Measurements from ENCODE around the gene MYRF.

The MYRF gene

DNA sequence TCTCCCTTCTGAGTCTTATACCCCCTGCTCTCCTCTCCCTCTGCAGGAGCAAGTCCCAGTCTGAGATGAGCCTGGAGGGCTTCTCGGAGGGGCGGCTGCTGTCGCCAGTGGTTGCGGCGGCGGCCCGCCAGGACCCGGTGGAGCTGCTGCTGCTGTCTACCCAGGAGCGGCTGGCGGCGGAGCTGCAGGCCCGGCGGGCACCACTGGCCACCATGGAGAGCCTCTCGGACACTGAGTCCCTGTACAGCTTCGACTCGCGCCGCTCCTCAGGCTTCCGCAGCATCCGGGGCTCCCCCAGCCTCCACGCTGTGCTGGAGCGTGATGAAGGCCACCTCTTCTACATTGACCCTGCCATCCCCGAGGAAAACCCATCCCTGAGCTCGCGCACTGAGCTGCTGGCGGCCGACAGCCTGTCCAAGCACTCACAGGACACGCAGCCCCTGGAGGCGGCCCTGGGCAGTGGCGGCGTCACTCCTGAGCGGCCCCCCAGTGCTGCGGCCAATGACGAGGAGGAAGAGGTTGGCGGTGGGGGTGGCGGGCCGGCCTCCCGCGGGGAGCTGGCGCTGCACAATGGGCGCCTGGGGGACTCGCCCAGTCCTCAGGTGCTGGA is 8.8 kb upstream of the MYRF start:
- DNase-seq = no peak

DNA sequence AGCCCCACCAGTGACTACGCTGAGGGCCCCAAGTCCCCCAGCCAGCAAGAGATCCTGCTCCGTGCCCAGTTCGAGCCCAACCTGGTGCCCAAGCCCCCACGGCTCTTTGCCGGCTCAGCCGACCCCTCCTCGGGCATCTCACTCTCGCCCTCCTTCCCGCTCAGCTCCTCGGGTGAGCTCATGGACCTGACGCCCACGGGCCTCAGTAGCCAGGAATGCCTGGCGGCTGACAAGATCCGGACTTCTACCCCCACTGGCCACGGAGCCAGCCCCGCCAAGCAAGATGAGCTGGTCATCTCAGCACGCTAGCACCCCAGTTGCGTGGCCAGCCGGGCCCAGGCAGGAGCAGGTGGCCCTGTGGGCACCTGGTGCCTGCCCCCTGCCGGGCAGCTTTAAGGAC is 8.3 kb upstream of the MYRF start:
- no peak for DNase-seq

DNA sequence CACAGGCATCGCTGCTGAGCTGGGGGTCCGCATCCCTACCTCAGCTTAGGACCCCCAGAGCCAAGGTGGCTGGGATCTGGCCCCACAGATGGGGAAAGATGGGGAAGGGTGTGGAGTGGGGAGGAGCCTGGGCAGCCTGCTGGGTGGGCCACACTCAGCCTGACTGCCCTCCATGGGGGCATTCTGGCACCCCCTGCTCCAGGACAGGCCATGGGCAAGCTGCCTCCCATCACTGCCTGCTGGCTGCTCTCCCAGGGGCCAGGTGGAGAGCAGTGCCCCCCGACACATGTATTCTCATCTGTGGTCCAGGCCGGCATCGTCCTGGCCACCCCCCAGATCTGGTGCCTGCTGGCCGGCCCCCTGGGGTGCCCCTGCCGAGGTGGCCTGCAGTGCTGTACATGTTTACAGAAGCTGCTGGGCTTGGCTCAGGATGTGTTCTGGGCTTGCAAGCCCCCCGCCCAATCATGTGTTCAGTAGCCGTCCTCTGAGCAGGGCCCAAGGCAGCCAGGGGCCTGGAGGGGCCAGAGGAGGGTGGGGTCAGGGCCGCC is 7.8 kb upstream of the MYRF start:
- no peak for DNase-seq

DNA sequence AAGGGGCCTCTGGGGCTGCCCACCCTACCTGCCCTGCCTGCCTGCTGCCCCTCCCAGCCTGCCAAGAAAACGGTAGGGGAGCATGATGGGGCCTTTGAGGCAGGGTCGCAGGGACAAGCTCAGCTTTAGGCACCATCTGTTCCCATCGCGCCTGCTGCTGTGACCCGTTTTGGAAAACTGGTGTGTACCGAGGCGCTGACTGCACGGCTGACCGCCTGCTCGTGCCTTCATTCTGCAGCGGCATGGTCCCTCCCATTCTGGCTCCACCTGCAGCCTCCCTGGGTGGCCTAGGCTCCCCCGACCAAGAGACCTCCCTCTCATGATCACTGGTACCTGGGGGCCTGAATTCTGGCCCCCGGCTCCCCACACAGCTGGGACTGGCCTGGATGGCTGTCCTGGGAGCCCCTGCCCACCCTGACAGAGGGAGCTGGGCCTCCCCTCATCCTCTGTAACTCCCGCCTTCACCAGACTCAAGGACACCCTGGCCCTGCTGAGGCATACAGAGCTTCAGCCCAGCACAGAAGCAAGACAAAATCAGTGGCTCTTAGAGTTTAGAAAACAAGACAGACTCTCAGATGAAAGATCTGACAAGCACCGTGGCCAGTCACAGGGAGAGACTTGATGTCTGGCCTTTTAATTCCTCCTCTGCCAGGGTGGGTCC is 6.5 kb upstream of the MYRF start:
- DNase-seq = no peak

DNA sequence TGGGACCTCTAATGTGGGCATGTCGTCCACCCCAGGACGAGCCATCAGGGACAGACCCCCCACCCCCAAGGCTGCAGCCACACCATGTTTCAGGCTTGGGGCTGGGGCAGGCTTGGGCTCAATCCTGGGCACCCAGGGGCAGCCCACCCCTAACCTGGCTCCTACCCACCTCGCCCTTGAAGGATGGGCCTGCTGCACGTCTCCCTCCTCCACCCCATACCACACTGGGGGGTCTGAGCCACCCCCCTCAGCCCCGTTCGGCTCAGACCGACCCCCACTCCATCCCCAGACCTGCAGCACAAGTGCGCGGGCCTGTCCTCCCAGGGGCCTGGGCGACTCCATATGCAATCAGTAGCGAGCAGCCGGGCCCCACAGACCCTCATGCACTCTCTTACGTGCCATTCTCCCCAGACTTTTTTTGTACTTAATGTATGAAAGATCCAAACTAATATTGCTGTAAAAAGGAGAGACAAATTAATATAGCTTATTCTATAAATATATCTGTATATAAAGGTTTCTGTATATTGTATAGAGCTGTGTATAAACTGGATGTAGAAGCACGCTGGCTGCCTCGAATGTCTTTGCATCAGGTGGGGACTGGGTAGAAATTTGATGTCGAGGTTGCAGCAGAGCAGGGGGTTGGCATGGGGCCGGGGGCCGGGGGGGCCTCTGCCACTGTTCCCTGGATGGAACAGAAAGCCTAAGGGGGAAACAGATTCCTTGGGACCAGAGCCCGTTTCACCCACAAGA is 5.8 kb upstream of the MYRF start:
- no peak for DNase-seq

DNA sequence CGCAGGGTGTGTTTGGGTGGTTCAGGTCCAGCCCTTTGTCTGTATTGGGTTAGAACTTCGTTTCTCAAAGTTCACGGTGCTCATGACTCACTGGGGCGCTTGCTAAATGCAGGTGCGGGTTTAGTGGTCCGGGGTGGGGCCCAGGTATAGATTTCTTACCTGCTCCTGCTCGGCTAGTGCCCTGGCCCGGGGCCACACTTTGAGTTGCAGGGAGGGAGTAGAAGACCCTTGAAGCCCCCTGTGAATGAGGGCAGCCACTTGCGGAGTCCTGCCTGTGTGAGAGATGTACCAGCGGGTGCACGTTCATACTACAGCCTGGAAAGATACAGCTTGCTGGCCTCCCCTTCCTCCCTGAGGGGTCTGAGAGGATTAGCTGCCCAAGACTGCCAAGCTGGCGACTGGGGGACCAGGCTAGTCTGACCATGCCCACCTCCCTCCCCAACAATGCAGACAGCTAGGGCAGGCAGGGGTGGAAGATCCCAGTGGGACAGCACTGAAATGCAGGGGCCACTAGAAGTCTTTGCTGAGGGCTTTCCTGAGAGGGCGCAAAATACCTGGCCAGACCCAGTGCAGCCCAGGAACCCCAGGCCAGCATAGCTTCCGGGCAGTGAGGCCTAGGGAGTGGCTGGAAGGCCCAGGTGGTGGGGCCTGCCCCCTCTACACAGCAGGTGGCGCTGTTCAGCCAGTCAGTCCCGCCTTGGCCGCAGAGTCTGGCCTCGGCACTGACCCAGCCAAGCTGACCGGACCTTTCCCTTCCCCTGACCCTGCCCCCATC is 5.1 kb upstream of the MYRF start:
- no peak for DNase-seq

DNA sequence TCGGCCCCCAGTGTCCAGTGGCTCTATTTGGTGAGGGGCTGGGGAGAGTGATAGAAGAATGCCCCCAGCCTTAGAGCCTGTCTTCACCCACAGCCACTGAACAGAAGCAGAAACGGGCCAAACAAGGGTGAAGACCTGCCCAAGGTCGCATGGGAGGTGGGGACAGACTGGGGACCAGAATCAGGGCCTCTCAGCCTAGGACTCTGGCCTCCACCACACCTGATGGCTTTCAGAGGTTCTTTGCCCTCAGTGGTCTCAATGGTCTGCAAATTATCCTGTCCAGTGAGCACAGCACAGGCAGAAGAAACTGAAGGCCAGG is 4.5 kb upstream of the MYRF start:
- DNase-seq = no peak

DNA sequence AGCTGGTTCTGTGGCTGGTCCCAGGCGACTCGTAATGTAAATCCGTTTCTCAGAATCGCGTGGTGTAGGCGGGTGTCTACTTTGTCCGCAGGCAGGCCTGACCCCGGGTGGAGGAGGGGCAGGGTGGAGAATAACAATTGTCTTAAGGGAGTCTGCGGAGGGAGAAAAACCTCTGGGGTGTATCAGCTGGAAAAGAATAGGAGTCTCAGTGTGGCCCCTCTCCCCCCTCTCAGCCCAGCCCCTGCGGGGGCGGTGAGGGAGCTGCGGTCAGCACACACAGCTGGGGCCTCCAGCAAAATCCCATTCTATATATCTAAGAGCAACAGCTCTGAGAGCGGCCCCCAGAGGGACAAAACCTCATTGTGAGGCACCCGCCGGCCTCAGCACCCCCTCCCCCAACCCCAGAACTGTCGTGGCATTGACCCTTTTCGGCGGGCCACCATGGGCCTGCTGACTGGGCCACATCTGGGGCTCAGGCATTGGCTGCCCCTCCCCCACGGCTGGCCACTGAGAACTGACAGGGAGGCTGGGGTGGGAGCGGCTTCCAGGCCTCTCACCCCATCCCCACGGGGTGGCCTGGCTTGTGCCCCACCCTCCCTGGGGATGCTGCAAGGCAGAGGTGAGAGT is 2.7 kb upstream of the MYRF start:
- DNase-seq = no peak

DNA sequence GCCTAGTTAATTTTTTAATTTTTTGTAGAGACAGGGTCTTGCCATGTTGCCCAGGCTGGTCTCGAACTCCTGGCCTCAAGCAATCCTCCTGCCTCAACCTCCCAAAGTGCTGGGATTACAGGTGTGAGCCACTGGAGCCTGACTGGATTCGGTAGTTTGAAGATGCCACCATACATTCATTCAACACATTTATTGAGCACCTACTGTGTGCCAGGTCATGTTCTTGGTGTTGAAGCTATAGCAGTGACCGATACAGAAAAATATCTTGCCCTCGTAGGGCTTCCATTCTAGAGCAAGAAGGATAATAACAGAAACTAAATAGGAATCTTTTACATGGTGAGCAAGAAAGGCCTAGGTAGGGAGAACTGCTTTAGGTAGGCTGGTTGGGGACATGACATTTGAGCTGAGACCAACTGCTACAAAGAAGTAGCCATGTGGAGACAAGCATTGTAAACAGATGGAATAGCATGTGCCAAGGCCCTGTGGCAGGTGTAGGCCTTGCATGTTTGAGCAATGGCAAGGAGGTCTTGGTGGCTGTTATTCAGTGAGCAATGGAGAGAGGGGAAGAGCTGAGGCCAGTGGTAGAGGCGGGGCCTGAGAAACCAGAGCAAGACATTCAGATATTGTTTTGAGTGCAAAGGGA is 1.7 kb upstream of the MYRF start:
- no peak for DNase-seq

DNA sequence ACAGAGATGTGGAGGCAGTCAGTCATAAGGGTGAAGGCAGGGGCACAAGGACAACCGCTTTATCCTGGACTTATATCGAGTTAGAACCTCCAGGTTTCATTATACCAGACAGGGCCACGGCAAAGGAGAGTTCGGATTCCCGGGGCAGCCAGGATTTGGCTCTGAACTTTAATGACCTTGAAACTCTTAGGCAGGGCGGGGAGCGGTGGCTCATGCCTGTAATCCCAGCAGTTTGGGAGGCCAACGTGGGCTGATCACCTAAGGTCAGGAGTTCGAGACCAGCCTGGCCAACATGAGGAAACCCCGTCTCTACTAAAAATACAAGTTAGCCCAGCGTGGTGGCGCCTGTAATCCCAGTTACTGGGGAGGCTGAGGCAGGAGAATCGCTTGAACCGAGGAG is 1.1 kb upstream of the MYRF start:
- no peak for DNase-seq

DNA sequence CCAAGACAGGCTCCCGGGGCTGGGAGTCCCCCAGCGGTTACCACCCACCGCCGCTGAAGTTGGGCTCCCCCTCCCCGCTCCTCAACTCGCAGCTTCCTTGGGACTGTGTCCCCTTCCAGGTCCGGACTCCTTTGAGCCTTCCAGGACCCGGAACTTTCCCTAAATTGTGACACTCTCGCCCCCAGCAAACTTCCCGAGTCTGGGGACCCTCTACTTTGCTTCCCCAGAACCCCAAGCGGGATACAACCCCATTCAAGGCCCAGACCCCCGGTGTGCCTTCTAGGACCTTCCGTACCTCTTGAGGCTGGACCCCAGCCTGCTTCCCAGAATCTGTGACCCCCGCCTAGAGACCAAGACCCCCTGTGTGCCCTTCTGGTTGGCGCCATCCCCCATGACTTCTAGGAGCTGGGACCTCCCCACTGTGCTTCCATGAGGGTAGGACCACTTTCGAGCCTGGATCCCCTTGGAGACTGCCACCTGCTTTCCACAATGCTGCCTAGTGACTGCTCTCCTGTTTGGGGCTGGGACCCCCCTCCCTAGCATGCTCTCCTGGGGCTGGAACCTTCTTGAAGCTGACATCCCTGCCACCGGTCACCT is 587 bp downstream of the MYRF start:
- no peak for DNase-seq

DNA sequence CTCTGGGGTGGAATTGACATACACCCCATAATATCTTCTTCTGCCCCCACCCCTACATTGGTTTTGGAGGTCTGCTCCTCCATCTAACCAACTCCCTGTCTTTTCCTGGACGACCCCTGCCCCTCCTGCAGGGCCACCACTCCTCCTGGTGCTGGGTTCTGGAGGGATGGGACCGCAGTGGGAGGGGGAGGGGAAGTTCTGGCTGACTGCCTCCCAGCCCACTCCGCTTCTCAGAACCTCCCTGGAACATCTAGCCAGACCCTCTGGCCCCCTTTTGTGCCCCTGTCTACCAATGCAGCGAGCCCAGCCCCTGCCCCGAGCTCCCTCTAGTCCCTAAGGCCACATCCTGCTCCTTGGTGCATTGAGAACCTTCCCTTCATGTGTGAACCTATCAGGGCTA is 1.2 kb downstream of the MYRF start:
- no peak for DNase-seq

DNA sequence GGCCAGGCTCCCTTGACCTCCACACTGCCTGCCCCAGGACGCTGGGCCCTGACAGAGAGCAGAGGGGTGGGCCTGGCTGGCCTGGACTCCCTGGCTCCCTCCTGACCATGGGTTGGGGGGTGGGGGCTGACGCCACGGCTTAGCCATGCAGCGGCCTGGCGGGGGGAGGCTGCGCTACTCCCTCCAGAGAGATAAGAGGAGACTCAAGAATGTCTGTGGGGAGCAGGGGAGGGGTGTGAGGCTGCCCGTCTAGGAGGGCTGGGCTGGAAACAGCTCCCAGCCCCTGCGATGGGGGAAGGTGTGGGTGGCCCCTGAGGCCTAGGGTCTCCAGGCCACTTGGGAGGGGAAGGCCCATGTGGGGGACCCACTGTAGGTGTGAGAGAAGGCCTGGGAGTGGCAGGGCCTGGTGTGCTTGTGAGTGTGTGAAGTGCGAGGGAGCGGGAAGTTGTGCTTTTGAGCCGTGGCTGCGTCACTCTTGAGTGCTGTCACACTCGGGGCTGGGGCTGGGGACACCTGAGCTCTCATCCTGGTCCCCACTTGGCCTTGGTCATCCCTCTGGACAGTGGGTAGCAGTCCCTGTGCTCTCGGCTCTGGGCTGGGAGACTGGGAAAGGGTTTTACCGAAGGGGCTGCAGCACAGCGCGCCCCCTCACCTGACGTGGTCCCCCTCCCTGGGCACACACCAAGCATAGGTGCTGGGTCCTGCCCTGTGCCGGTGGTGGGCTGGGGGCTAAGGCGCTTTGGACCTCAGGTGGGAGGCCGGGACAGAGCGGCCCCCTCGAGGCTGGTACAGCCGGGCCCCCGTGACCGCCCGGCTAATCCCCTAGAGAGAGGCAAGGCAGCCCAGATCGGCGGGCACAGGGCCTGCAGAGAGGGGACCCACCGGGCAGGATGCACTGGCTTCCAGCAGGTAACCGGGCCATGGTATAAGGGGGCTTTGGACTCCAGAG is 2.4 kb downstream of the MYRF start:
- DNase-seq = no peak

DNA sequence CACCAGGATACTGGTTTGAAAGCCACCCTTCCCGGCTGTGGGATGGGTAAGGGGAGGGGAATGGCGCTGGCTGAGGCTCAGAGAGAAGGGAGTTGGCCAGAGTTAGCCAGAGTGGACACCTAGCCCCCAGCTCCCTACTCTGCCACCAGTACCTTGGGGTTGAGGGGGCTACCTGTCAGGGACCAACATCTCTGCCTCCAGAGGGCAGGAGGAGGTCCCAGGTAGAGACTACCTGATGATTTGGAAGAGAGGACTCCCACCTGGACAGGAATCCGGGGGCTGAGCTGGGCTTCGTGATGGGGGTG is 3.7 kb downstream of the MYRF start:
- no peak for DNase-seq

DNA sequence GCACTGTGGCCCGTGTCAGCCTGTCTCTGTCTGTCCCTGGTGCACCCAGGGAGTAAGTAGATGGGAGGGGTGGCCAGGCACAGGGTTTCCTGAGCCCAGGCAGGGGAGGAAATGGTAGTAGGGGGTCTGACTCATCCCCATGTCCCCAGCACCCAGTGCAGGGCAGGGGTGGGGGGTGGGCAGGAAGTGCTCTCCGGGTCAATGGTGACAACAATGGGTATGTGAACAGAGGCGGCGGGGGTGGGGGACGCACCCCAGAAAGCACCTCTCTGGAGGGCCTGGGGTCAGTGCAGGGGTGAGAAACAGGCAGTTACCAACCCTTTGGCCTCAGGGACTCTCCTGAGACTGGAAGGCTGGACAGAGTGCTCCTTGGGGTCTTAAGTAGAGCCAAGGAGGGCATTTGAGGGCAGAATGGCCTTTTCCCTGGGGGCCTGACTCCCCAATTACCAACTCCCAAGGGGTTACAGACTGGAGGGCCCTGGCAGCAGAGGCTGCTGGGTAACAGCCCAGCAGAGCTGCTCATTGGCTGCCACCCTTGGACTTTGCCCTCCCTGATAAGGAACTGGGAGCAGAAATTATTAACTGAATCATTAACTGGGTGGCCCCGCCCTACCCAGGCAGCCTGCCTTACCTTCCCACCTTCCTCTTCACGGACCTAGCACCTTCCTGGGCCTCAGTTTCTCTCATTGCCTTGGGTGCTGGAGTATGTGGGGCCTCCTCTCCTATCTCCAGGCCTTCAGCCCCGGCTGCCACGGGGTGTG is 4.2 kb downstream of the MYRF start:
- no peak for DNase-seq

DNA sequence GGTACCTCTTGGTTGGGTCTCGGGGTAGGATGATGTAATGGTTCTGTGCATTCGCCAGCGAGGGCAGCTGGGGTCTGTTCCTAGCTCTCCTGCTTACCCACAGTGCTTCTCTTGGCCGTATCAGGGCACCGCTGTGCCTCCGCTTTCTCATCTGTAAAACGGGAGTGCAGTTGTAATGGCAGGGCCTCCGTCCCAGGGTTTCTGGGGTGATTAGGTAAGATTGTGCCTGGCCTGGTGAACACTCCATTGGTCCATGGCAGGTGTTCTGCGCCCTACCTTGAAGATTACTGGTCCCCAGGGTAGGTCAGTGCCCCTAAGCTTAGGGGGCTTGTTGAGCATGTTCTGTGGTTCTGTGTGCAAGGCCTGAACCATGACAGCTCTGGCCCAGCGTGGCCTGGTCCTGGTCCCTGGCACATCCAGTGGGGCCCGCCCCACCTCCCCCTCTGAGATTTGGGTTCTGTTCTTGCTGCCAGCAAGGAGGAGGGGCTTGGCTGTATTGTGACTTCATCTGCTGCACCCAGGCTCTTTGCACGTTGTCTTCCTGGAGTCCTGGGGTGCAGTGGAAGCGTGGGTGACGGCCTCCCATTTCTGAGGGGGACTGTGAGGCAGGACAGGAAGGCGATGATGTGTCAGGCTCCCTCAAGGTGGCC is 4.9 kb downstream of the MYRF start:
- no peak for DNase-seq

DNA sequence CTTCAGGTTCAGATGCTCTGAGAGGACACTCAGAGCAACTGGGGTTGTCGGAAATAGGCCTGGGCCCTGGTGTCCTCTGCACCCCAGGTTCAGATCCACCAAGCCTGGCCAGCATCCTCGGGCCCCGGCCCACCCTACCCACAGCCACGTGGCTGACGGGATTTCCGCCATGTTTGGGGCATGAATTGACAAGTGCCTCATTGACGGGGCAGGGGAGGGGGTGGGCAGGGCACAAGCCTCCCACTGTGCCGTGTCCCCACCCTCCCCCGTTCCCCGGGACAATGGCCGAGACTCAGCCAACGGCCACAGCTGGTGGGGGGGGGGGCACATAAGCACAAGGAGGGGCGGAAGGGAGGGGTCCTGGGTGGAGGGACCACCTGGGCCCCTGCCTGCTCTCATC is 8.5 kb downstream of the MYRF start:
- no peak for DNase-seq

DNA sequence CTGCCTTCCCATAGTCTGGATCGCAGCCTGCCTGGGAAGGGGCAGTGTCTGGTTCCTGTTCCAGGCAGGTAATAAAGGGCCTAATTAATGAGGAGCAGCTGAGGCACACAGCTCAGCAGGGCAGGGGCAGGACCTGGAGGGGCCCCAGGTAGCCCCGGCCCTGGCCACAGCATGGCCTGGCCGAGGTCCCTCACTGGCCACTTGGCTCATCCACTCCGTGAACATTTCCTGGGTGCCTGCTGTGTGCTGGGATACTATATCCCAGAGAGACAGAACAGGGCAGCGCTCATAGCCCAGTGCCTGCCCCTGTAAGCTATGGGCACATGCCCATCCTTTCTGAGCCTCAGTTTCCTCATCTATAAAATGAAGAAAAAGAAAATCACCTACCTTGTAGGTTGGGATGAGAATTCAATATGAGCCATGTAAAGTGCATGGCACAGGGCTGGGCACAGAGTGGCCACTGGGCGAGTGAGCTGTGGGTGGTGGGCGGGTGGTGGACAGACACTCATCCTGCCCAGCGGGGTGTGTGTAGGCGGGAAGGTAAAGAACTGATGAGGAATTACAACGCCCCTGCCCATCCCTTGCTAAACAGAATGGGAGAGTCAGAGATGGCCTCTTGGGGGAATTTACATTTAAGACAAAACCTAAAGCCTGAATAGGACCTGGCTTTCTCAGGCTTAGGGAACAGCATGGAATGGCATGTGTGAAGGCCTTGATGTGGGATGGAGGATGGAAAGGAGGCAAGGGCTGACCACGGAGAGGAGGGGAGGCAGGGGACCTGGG is 9.2 kb downstream of the MYRF start:
- no peak for DNase-seq

DNA sequence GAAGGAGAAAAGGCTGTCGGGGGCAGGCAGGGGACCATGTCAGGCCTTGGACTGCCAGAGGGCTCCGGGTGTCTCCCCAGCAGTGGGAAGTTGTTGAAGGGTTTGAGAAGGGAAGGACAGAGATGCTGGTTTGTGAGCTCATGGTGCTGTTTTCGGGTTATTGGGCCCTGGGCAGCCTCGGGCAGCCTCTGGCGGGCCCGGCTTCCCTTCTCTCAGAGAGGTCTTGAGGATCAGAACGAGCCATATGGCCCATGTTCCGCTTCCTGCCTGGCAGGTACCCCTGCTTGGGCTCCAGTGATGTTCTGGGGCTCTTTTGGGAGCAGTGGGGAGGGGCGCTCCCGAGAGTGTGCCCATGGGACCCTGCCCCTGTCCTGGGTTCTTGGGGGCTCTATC is 9.8 kb downstream of the MYRF start:
- DNase-seq = no peak
